Nephron (organoid): ENCODE measurements around the gene ETHE1.
"Not testable (repeated sequence)": the region's sequence is repeated elsewhere in the genome, so short reads cannot be mapped to it uniquely, and the experiment has no call there.

ENCODE experiments used
- H3K27ac Mint-ChIP-seq, 3 experiments: 2 replicates each; pipeline ENCODE4 v1.8.0; 2020; ENCODE audit warnings: mixed read lengths in 3 of 3, mild to moderate bottlenecking in 2 of 3, moderate library complexity in 1 of 3
- H3K27me3 Mint-ChIP-seq: 2 replicates; pipeline ENCODE4 v1.8.0; 2021; ENCODE audit warnings: low read depth, mild to moderate bottlenecking, moderate library complexity, mixed read lengths
- H3K36me3 Mint-ChIP-seq: 2 replicates; pipeline ENCODE4 v1.8.0; 2020; ENCODE audit warnings: low read depth, mixed read lengths
- H3K4me1 Mint-ChIP-seq: 2 replicates; pipeline ENCODE4 v1.8.0; 2020; ENCODE audit warnings: mixed read lengths
- H3K4me3 Mint-ChIP-seq, 3 experiments: 2 replicates each; pipeline ENCODE4 v1.8.0; 2020; ENCODE audit warnings: mild to moderate bottlenecking in 3 of 3, mixed read lengths in 3 of 3, moderate library complexity in 2 of 3
- H3K9me3 Mint-ChIP-seq: 2 replicates; pipeline ENCODE4 v1.8.0; 2020; ENCODE audit warnings: mixed read lengths
- CTCF ChIP-seq, 3 experiments: fragments of 200-600 bp; sonication (generic); IDR thresholded peaks; one replicate each; pipeline ENCODE4 v1.5.0; 2021; ENCODE audit warnings: antibody characterized with exemption in 3 of 3; ENCODE audit not compliant: unreplicated experiment in 3 of 3

The ETHE1 gene

GRCh38 chr19:43522929-43523328 lies 4.1 kb downstream of the ETHE1 start:
- no peaks in the 10 kb centered on the region for H3K9me3 Mint-ChIP-seq
- peaks cover 5% of the 10 kb centered on the region for H3K36me3 Mint-ChIP-seq
- peaks cover 23% of the 10 kb centered on the region for H3K4me1 Mint-ChIP-seq
- no peak for TF ChIP-seq CTCF (IDR thresholded peaks at IDR 0.05; ENCODE audit: unreplicated experiment in 3 of 3)
- H3K4me3 Mint-ChIP-seq = peak overlapping the region; percentile 31 to 58 (median 40)
- no peaks in the 10 kb centered on the region for H3K27me3 Mint-ChIP-seq
- peak overlapping the region in 2 of 3 experiments; percentile 22 to 67 for H3K27ac Mint-ChIP-seq

GRCh38 chr19:43519436-43520088 lies 7.4 kb downstream of the ETHE1 start:
- peaks cover 10% of the 10 kb centered on the region for H3K4me1 Mint-ChIP-seq
- H3K4me3 Mint-ChIP-seq = no peak overlapping the region
- no peaks in the 10 kb centered on the region for H3K27me3 Mint-ChIP-seq
- TF ChIP-seq CTCF (IDR thresholded peaks at IDR 0.05; ENCODE audit: unreplicated experiment in 3 of 3) = peak; percentile 91 to 92 (median 92)
- peak overlapping the region; percentile 12 to 26 (median 23) for H3K27ac Mint-ChIP-seq
- peaks cover 9% of the 10 kb centered on the region for H3K36me3 Mint-ChIP-seq
- no peaks in the 10 kb centered on the region for H3K9me3 Mint-ChIP-seq

- TF ChIP-seq CTCF (IDR thresholded peaks at IDR 0.05; ENCODE audit: unreplicated experiment in 3 of 3) = no peak
- Mint-ChIP-seq H3K4me1 (peaks cover 10% of the 10 kb centered on the region), H3K27ac (no peak overlapping the region), H3K4me3 (no peak overlapping the region), H3K27me3 (no peaks in the 10 kb centered on the region), H3K9me3 (no peaks in the 10 kb centered on the region), H3K36me3 (peaks cover 18% of the 10 kb centered on the region)
Measured at GRCh38 chr19:43518051-43518450, 8.9 kb downstream of the ETHE1 start.

GRCh38 chr19:43512399-43512798 lies 14.6 kb downstream of the ETHE1 start:
- not testable (repeated sequence) for H3K27ac Mint-ChIP-seq, H3K4me1 Mint-ChIP-seq, H3K9me3 Mint-ChIP-seq, H3K27me3 Mint-ChIP-seq, H3K4me3 Mint-ChIP-seq
- H3K36me3 Mint-ChIP-seq = peaks cover 56% of the 10 kb centered on the region

- TF ChIP-seq CTCF (IDR thresholded peaks at IDR 0.05; ENCODE audit: unreplicated experiment in 3 of 3) = no peak
- peaks cover 56% of the 10 kb centered on the region for H3K36me3 Mint-ChIP-seq
- H3K9me3 Mint-ChIP-seq = no peaks in the 10 kb centered on the region
- H3K27ac Mint-ChIP-seq = no peak overlapping the region
- H3K27me3 Mint-ChIP-seq = no peaks in the 10 kb centered on the region
- no peaks in the 10 kb centered on the region for H3K4me1 Mint-ChIP-seq
- no peak overlapping the region for H3K4me3 Mint-ChIP-seq
Measured at GRCh38 chr19:43511324-43511723, 15.7 kb downstream of the ETHE1 start.

GRCh38 chr19:43510713-43511112 lies 16.3 kb downstream of the ETHE1 start:
- H3K27ac Mint-ChIP-seq = no peak overlapping the region
- H3K4me1 Mint-ChIP-seq = no peaks in the 10 kb centered on the region
- TF ChIP-seq CTCF (IDR thresholded peaks at IDR 0.05; ENCODE audit: unreplicated experiment in 3 of 3) = no peak
- no peaks in the 10 kb centered on the region for H3K9me3 Mint-ChIP-seq
- no peak overlapping the region for H3K4me3 Mint-ChIP-seq
- no peaks in the 10 kb centered on the region for H3K27me3 Mint-ChIP-seq
- H3K36me3 Mint-ChIP-seq = peaks cover 52% of the 10 kb centered on the region
